ENCODE results near the gene ZNF140.

GRCh38 chr12:133105620-133106019, 24.9 kb downstream of the ZNF140 start:
- TF ChIP-seq CTCF (IDR thresholded peaks at IDR 0.05), result no peak
- TF ChIP-seq POLR2A (IDR thresholded peaks at IDR 0.05), result no peak
